Tibial nerve (tissue), 4 donors: ENCODE results near the gene AAK1. TPM values are rescaled to one million over a fixed set of nuclear protein-coding genes. Genes with fewer than 3 reads are reported as not detected.
"Not testable (repeated sequence)": the region's sequence is repeated elsewhere in the genome, so short reads cannot be mapped to it uniquely, and the experiment has no call there.

Source experiments
- DNase-seq, 2 donors: peaks; one replicate each; pipeline ENCODE4 v3.0.0-alpha.2; 2019; ENCODE audit warnings: low spot score in 2 of 2
- H3K27ac ChIP-seq, 4 donors: fragments of 200-600 bp; sonication (generic) in 3 of 4; one replicate each; pipeline ENCODE4 v1.5.1; 2017 to 2019; ENCODE audit warnings: mild to moderate bottlenecking in 1 of 4
- H3K27me3 ChIP-seq, 2 donors: fragments of 200-600 bp; sonication (generic) in 1 of 2; one replicate each; pipeline versions ENCODE4 v1.5.1 to v1.6.0; 2017 to 2019
- H3K36me3 ChIP-seq, 3 donors: fragments of 200-600 bp; sonication (generic); one replicate each; pipeline ENCODE4 v1.5.1; 2018 to 2019
- H3K4me1 ChIP-seq, 4 donors: fragments of 200-600 bp; sonication (generic) in 3 of 4; one replicate each; pipeline ENCODE4 v1.5.1; 2017 to 2019
- H3K4me3 ChIP-seq, 4 donors: fragments of 200-600 bp; sonication (generic) in 3 of 4; one replicate each; pipeline ENCODE4 v1.5.1; 2017 to 2019; ENCODE audit warnings: mild to moderate bottlenecking in 1 of 4, moderate library complexity in 1 of 4
- H3K9me3 ChIP-seq, 4 donors: fragments of 200-600 bp; sonication (generic) in 3 of 4; one replicate each; pipeline ENCODE4 v1.5.1; 2017 to 2019
- CTCF ChIP-seq, 5 experiments: fragments of 200-600 bp in 3 of 5; fragments of 450-650 bp in 2 of 5; sonication (generic) in 3 of 5; IDR thresholded peaks; one replicate each; pipeline ENCODE4 v1.5.1; 2016 to 2019; ENCODE audit warnings: antibody characterized with exemption in 5 of 5, mild to moderate bottlenecking in 3 of 5, moderate library complexity in 2 of 5
- EP300 ChIP-seq, 2 donors: sonication (generic); formaldehyde crosslinking; IDR thresholded peaks; one replicate each; pipeline ENCODE4 v1.6.1; 2017; ENCODE audit warnings: antibody characterized with exemption in 2 of 2, mild to moderate bottlenecking in 1 of 2
- POLR2A ChIP-seq, 2 donors: fragments of 450-650 bp; IDR thresholded peaks; one replicate each; pipeline ENCODE4 v1.6.1; 2017; ENCODE audit warnings: antibody characterized with exemption in 2 of 2, mild to moderate bottlenecking in 2 of 2, moderate library complexity in 2 of 2
- WGBS, 2 donors: methylation state at CpG; one replicate each; pipeline ENCODE4 v1.1.5; 2018; 5-methylcytosine and 5-hydroxymethylcytosine counted together
- total RNA-seq, 4 donors: library from RNA; depleted of rRNA; stranded (reverse); fragments of >200 nt; gene quantifications; one replicate each; pipeline ENCODE4 v1.1.0, GENCODE V29; 2016

AAK1 gene
- total RNA-seq, 4 donors from 2014 or later: 29.2 to 70.5 (median 44.5) TPM

GRCh38 chr2:69579536-69579935, 64.0 kb downstream of the AAK1 start:
- no peak for DNase-seq
- no peak overlapping the region for H3K27ac ChIP-seq
- no peaks in the 10 kb centered on the region for H3K36me3 ChIP-seq
- WGBS, 2 donors: 76 to 90% methylated on average over 3 of the region's 3 CpGs
- H3K27me3 ChIP-seq: no peaks in the 10 kb centered on the region
- peaks cover 0 to 43% (median 14%) of the 10 kb centered on the region in 4 donors for H3K4me1 ChIP-seq
- no peak for TF ChIP-seq POLR2A (IDR thresholded peaks at IDR 0.05)
- no peak for TF ChIP-seq CTCF (IDR thresholded peaks at IDR 0.05)
- TF ChIP-seq EP300 (IDR thresholded peaks at IDR 0.05): no peak
- no peaks in the 10 kb centered on the region for H3K9me3 ChIP-seq
- no peak overlapping the region for H3K4me3 ChIP-seq

- Histone ChIP-seq H3K9me3 (no peaks in the 10 kb centered on the region), H3K27ac (peak overlapping the region in 1 of 4 donors; percentile 35), H3K4me1 (peaks cover 0 to 44% (median 15%) of the 10 kb centered on the region in 4 donors), H3K27me3 (no peaks in the 10 kb centered on the region), H3K36me3 (no peaks in the 10 kb centered on the region), H3K4me3 (no peak overlapping the region)
- 83 to 91% methylated on average over 2 of the region's 2 CpGs for WGBS, 2 donors
- TF ChIP-seq POLR2A (IDR thresholded peaks at IDR 0.05) (no peak), EP300 (IDR thresholded peaks at IDR 0.05) (no peak), CTCF (IDR thresholded peaks at IDR 0.05) (no peak)
- DNase-seq: no peak
Observed at GRCh38 chr2:69578198-69578540, 65.4 kb downstream of the AAK1 start.

- no peak for DNase-seq
- WGBS, 2 donors: 69 to 73% methylated on average over 5 of the region's 5 CpGs
- Histone ChIP-seq H3K9me3 (no peaks in the 10 kb centered on the region), H3K27me3 (no peaks in the 10 kb centered on the region), H3K27ac (peak overlapping the region in 2 of 4 donors; percentile 35 to 42), H3K4me1 (peaks cover 0 to 43% (median 14%) of the 10 kb centered on the region in 4 donors), H3K4me3 (no peak overlapping the region), H3K36me3 (no peaks in the 10 kb centered on the region)
- TF ChIP-seq EP300 (IDR thresholded peaks at IDR 0.05): no peak
- TF ChIP-seq CTCF (IDR thresholded peaks at IDR 0.05): no peak
- TF ChIP-seq POLR2A (IDR thresholded peaks at IDR 0.05): no peak
Observed at GRCh38 chr2:69577467-69578197, 65.9 kb downstream of the AAK1 start.

- Histone ChIP-seq H3K9me3 (no peaks in the 10 kb centered on the region), H3K27ac (peak overlapping the region in 2 of 4 donors; percentile 35 to 42), H3K4me1 (peaks cover 0 to 43% (median 11%) of the 10 kb centered on the region in 4 donors), H3K27me3 (no peaks in the 10 kb centered on the region), H3K4me3 (no peak overlapping the region), H3K36me3 (no peaks in the 10 kb centered on the region)
- TF ChIP-seq EP300 (IDR thresholded peaks at IDR 0.05): peak in 1 of 2 donors; percentile 36
- no peak for TF ChIP-seq CTCF (IDR thresholded peaks at IDR 0.05)
- 70 to 79% methylated on average over 5 of the region's 5 CpGs for WGBS, 2 donors
- DNase-seq: no peak
Observed at GRCh38 chr2:69576880-69577279, 66.7 kb downstream of the AAK1 start.

GRCh38 chr2:69575926-69576325, 67.6 kb downstream of the AAK1 start:
- no peak for DNase-seq
- Histone ChIP-seq H3K27me3 (no peaks in the 10 kb centered on the region), H3K4me1 (peaks cover 0 to 44% (median 11%) of the 10 kb centered on the region in 4 donors), H3K36me3 (no peaks in the 10 kb centered on the region), H3K27ac (no peak overlapping the region), H3K4me3 (no peak overlapping the region), H3K9me3 (no peaks in the 10 kb centered on the region)
- WGBS, 2 donors: 87 to 92% methylated on average over 1 of the region's 1 CpG
- TF ChIP-seq POLR2A (IDR thresholded peaks at IDR 0.05) (no peak), EP300 (IDR thresholded peaks at IDR 0.05) (no peak)

GRCh38 chr2:69575371-69575770, 68.2 kb downstream of the AAK1 start:
- H3K27ac ChIP-seq, H3K4me3 ChIP-seq, H3K36me3 ChIP-seq, DNase-seq, H3K27me3 ChIP-seq, H3K9me3 ChIP-seq: not testable (repeated sequence)
- peaks cover 0 to 49% (median 11%) of the 10 kb centered on the region in 4 donors for H3K4me1 ChIP-seq
- 94 to 95% methylated on average over 13 of the region's 13 CpGs for WGBS, 2 donors
